H1 (cell line): ENCODE data around the gene KRT5.

ENCODE experiments used
- ATF2 ChIP-seq: IDR thresholded peaks from 2 replicates; pipeline ENCODE4 v1.6.1; 2012; ENCODE audit warnings: low read length, inconsistent platforms
- CHD2 ChIP-seq: IDR thresholded peaks from 2 replicates; pipeline ENCODE4 v1.6.1; 2012; ENCODE audit warnings: low read length, improper control_type of control experiment
- CTCF ChIP-seq, 3 experiments: IDR thresholded peaks; 1 replicate in 2 of 3; 2 replicates in 1 of 3; pipeline versions ENCODE4 v1.5.1 to v1.6.1; 2011; ENCODE audit warnings: low read length in 3 of 3, mild to moderate bottlenecking in 3 of 3, inconsistent platforms in 2 of 3, low read depth in 1 of 3, moderate library complexity in 1 of 3; ENCODE audit not compliant: insufficient read depth in 1 of 3; ENCODE audit errors: control extremely low read depth in 1 of 3
- GABPA ChIP-seq: IDR thresholded peaks from 2 replicates; pipeline ENCODE4 v1.6.1; 2011; ENCODE audit warnings: mild to moderate bottlenecking, low read length, moderate library complexity, borderline replicate concordance; ENCODE audit not compliant: insufficient read depth
- GTF2F1 ChIP-seq: IDR thresholded peaks from 2 replicates; pipeline ENCODE4 v1.6.1; 2012; ENCODE audit warnings: low read depth, low read length, improper control_type of control experiment, borderline replicate concordance
- JUN ChIP-seq: IDR thresholded peaks from 2 replicates; pipeline ENCODE4 v1.6.1; 2011; ENCODE audit warnings: low read depth, mild to moderate bottlenecking, improper control_type of control experiment, low read length
- NRF1 ChIP-seq: IDR thresholded peaks from 2 replicates; pipeline ENCODE4 v1.6.1; 2011; ENCODE audit warnings: mild to moderate bottlenecking, low read depth, low read length, improper control_type of control experiment
- POLR2A ChIP-seq, 2 experiments: IDR thresholded peaks; 1 replicate in 1 of 2; 2 replicates in 1 of 2; pipeline ENCODE4 v1.6.1; 2011; ENCODE audit warnings: low read depth in 2 of 2, low read length in 2 of 2, mild to moderate bottlenecking in 2 of 2; ENCODE audit errors: control extremely low read depth in 1 of 2
- POLR2AphosphoS5 ChIP-seq: IDR thresholded peaks from 2 replicates; pipeline ENCODE4 v1.6.1; 2011; ENCODE audit warnings: low read depth, low read length
- RFX5 ChIP-seq: IDR thresholded peaks from 2 replicates; pipeline ENCODE4 v1.6.1; 2011; ENCODE audit warnings: low read depth, low read length, improper control_type of control experiment, borderline replicate concordance
- SIN3A ChIP-seq, 2 experiments: IDR thresholded peaks in 1 of 2; conservative IDR thresholded peaks in 1 of 2; 2 replicates each; pipeline ENCODE4 v1.6.1; 2011 to 2012; ENCODE audit warnings: low read length in 2 of 2, improper control_type of control experiment in 1 of 2, low read depth in 1 of 2, mild to moderate bottlenecking in 1 of 2
- SIX5 ChIP-seq: IDR thresholded peaks from 2 replicates; pipeline ENCODE4 v1.6.1; 2011; ENCODE audit warnings: mild to moderate bottlenecking, low read depth, low read length
- TAF1 ChIP-seq: IDR thresholded peaks from 2 replicates; pipeline ENCODE4 v1.6.1; 2011; ENCODE audit warnings: mild to moderate bottlenecking, low read depth, low read length

DNA sequence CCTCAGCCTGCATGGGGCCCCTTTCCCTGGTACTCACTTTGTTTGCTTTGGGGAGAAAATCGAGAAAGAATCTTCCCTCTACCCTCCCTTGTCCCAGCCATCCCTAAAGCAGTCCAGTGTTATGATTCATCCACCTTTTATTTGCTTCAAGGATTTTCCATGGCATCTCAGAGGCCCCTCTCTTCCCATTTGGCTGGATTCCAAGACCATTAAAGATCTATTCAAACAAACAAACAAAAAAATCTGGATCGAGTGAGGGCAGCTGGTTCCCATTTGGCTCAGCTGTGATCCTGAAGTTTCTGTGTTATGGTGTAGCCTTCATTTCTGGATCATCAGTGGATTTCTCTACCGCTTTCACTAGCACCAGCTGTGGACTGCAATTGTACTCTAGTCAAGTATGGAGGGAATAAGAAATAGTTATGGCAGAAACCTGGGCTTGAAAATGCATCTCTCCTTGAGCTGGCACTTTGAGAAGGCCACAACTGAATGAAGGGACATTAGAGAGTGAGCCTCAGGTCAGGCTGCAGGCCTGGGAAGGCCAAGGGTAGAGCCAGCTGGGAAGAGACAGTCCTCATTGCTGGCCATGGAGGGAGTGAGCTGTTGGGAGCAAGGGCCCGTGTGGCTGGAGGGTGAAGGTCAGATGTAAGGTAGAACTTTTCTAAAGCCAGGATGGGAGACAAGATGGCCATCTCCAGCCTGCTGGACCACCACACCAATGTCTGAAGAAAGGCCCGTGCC lies 19.1 kb upstream of the KRT5 start:
- TF ChIP-seq GTF2F1 (no peak), POLR2AphosphoS5 (no peak), TAF1 (no peak), NRF1 (no peak), POLR2A (IDR thresholded peaks at IDR 0.05; ENCODE audit: control extremely low read depth in 1 of 2, low read depth in 2 of 2, low read length in 2 of 2) (no peak), SIN3A (conservative IDR thresholded peaks at IDR 0.05 in 1 of 2, IDR thresholded peaks at IDR 0.05 in 1 of 2; ENCODE audit: low read depth in 1 of 2, low read length in 2 of 2) (no peak), SIX5 (no peak), ATF2 (no peak), CTCF (IDR thresholded peaks at IDR 0.05; ENCODE audit: control extremely low read depth in 1 of 3, insufficient read depth in 1 of 3, low read depth in 1 of 3, low read length in 3 of 3) (no peak), RFX5 (no peak), GABPA (no peak), CHD2 (no peak), JUN (no peak)
